Stimulated activated CD4-positive, alpha-beta T cell treated with anti-CD3 and anti-CD28 coated beads, Interleukin-4, amount 100 ng/mL, for 24 hours (primary cell): ENCODE results near the gene DPM2.

Experiments used
- DNase-seq: peaks from one replicate; pipeline ENCODE4 v3.0.0-alpha.2; 2020

The DPM2 gene, protein sequence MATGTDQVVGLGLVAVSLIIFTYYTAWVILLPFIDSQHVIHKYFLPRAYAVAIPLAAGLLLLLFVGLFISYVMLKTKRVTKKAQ

DNA sequence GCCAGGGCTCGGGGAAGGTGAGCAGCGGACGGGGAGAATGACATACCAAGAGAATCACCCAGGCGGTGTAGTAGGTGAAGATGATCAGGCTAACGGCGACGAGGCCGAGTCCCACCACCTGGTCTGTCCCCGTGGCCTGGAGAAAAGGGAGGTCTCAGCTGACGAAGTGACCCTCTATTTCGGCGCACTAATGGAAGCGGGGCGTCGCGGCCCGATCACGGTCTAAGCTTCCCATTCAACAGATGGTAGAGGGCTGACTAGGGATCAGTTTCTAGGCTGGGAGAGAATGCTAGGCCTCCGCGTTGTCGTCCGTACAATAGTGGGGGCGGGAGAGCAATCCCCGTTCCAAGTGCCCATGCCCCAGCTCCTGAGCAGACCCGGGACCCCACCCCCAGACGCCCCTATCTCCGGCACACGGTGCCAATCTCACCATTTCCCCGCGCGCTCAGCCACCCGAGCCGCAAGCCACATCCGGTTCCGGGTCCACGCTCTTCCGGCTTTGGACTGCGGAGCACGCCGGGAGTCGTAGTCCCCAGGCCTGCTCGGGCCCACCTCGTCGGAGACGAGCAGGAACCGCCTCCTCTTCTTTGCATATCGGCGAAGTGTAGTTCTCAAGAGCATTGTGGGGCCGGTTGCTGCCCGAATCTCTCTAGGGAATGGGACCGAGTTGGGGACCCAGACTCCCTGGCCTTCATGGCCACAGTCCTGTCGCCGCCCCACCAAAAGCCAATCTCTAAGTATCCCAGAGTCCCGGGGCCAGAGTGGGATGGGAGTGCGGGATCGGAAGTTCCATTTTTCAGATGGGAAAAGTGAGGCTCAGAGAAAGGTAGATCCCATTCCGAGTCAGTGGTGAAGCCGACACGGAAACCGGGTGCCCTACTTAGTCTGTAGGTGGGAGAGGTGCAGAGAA, at the start of gene DPM2:
Gene DPM2, minus strand, starts transcription at position 467 of the 910 bp plus-strand sequence. Its CDS starts 34 bp downstream, at position 433.
- peak; percentile 85 for DNase-seq

DNA sequence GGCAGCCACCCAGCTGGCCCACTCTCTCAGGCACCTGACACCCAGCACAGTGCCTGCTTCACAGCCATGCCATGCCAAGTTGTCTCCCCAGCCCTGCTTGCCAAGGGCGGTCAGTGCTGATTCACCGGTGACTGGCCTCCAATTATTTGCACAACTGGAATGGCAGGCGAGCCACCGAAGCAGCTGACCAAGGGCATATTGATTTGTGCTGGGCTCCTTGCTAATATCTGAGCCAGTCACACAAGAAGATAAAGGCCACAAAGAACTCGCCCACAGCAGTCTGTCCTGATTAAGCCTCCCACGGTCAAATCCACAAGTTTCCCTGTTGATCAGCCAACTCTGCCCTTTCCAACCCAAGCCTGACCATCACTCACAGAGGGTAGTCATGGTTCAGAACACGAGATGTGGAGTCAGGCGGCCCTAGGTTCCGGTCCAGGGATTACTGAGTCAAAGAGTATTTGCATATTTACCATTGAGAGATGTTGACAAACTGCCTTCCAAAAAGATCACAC, 49.5 kb upstream of the DPM2 start:
- DNase-seq: no peak

DNA sequence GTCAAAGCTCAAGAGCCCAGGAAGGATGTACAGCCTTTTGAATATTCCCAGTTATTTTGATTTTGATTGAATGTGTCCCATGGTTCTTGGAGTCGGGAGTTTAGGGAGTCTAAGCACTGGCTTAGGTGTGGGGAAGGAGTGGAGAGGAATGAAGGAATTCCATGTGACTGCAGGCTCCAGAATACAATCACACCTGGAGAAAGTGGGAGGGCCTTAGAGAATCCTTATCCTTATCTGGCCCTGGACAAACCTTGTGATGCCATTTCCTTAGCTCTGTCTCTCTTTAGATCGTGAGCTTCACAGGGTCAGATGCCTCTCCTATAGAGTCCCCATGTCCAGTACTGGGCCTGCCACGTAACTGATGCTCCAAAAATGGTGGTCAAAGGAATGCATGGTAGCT, 47.4 kb upstream of the DPM2 start:
- no peak for DNase-seq

DNA sequence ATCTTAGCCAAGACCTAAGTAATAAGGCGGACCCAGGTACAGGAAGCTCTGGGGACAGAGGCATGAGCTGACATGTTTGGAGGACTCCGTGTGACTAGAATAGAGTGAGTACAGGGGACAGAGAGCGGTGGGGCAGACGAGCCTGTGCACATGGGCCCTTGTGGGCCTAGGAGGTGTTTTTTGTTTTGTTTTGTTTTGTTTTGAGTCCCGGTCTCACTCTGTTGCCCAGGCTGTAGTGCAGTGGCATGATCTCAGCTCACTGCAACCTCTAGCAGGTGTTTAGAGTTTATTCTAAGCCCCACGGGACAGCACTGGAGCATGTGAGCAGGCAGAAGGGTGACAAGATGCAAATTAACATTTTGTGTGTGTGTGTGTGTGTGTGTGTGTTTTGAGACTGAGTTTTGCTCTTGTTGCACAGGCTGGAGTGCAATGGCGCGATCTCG, 46.2 kb upstream of the DPM2 start:
- no peak for DNase-seq

DNA sequence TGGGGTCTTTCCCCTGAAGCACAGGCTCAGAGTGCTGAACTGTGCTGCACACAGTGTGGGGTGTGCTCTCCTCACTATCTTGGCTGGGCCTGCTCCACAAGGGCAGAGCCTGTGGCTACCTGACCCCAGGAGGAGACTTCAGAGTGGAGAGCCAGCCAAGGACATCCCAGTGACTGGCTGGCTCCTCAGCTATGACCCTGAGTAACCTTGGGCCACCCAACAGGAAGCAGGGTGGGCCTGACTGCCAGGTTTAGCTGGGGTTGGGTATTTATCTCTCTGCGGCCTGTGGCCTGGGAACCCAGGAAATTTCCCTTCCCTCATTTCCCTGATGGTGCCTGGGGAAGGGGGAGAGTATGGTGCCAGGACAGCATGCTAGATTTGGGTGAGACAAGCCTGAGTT, 45.3 kb upstream of the DPM2 start:
- no peak for DNase-seq

DNA sequence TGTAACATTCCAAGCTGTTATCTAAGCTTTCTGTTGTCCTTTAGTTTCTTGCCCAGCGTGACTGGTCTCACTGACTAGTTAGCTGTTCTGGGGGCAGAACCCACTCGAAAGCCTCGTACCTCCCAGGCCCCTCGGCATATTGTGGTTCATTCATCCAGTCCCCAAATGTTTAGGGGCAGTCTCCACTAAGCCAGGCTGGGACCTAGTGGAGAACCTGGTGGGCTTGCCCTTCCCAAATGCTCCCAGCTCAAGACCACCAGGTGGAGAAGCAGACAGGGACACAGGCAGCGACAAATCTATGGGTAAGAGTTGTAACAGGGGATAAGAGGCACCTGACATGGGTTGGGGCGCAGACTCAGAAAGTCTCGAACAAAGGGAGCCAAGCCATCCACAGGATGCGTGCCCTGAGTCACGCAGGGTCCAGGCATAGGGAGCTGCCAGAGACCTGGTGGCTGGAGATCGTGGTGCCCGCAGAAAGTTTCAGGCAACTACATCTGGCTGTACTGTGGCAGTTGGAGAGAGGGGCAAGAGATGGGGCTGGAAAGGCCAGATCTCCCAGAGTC, 44.0 kb upstream of the DPM2 start:
- DNase-seq: peak; percentile 36

DNA sequence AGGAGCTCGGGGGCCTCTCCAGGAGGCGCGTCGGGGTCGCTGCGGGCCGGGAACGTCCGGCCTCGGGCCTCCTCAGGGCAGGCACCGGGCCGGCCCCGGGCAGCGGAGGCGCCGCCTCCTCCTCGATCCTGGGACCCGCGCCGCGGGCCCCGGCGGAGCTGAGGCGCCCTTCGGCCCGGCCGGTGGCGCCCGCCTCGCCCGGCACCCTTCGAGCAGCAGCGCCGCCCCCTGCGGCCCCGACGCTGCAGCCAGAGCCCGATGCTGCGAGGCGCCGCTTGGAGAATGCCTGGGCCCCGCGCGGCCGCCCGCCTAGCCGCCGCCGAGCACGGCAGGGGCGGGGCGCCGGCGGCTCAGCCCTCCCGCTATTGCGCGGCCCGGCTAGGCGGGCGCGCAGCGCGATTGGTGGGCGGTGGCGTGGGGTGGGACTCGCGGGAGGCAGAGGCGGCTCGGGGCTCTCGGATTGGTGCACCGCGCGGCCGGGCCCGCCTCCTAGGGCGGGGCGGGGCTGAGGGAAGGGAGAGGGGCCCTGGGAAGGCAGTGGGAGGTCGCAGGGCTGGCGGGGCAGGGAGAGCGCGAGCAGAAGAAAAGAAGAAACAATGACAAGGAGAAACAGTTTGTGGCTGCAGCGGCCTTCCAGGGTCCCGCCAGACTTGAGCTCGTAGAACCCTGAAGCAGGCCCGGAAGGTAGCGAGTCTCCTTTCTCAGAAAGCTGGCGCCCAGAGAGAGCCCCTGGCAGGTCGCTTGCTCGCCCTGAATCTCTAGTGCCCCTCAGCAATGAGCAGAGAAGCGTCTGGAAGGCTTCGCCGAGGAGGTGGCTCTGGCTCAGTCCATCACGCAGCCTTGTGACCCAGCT, 43.3 kb upstream of the DPM2 start, which contains the start of gene EEIG1:
Gene EEIG1, minus strand, starts transcription at position 284 of the 853 bp plus-strand sequence. CDS start 852 bp downstream, outside the sequence.
- DNase-seq: peak; percentile 97

DNA sequence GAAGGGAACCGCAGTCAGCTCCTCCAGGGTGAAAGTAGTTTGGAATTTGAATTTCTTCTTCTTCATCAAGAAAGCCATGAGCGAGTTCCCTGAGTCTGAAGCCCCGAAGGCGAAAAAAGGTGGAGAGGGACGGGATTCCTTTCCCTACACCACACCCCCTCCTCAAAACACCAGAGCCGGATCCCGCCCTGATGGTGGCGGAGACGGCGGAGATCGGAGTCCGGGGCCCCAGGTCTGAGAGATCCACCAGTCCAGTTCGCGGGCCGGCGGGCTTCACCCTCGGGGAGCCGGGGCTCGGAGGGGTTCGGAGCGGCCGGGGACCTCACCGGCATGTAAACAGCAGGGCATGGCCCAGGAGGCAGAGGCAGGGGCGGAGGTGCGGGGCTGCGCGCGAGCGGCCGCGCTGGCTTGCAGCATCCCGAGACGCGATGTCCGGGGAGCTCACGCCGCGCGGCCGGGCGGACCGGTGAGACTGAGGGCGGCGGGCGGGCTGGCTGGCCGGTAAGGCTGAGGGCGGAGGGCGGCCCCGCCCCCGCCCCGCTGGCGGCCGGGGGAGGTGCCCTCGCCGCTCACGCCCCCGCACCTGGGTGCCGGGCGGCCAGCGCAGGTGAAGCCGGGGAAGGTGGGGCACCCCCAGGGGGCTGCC, 42.5 kb upstream of the DPM2 start:
- DNase-seq: peak; percentile 40

DNA sequence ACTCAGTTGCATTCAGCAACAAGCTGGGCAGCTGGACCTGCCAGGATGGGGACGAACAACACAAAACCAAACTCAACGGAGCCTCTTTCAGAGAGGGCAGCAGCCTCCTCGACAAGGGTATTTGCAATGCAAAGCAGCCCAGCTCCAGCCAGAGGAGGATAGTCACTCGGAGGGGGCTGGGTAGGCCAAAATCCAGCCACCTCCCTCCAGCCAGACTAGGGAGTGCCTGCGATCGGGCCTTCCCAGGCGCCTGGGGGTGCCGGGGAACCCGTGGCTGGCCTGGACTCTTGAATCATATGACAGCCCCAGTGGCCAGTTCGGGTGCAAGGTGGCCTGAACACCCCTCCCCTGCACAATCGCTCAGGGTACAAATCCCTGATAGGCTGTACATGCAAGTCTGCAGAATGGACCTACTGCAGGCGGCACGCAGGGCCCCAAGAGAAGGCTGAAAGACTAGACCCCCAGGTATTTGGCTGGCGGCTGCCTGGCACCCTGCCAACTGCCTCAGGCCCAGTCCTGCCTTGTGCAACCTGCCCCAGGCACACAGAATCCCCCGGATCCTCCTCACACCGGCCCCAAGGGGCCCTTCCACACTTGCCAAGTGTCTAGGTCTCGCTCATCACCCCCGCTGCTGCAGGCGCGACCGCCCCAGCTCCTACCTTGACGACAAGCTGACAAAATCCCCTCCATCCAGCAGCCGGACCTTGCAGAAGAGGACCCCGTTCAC, 41.8 kb upstream of the DPM2 start:
- peak; percentile 32 for DNase-seq

DNA sequence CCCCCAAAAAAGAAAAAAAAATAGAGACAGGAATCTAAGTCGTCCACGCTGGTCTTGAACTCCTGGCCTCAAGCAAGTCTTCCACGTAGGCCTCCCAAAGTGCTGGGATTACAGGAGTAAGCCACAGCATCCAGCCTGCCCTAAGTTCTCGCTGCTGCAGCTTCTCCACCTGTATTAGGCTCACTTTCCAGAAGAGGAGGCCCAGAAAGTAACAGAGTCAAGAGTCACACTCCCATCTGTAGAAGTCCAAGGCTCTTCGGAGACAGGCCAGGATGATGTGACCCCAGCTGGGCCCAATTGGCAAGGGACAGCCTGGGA, 41.3 kb upstream of the DPM2 start:
- no peak for DNase-seq

DNA sequence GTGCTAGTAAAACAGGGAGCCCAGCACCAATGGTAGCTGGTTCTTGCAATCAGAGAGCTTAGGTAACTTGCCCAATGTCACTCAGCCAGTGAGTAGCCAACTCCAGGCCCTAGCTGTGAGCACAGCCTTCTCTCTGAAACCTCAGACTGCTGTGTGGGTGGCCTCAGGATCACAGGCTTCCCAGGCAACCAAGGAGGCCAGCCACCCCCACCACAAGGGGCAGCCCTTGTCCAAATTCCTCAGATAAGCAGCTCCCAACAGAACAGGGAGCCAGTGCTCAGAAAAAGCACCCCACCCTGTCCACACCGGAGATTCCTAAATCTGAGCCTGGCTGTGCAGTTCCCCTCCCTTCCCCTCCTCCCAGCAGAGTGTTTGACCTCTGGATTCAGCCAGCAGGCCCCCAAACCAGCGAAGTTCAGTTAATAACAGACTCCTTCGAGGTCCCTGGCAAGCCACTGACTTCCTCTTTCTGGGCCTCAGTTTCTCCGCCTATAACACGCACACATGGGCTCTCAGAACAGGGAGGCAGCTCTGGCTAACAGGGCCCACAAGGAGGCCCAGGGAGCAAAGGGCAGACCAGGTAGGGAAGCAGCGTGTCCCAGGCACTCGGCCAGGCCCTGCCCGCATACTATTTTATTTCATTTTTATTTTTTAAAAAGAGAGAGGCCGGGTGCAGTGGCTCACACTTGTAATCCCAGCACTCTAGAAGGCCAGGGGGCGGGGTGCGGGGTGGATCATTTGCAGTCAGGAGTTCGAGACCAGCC, 40.4 kb upstream of the DPM2 start:
- peak; percentile 33 for DNase-seq

DNA sequence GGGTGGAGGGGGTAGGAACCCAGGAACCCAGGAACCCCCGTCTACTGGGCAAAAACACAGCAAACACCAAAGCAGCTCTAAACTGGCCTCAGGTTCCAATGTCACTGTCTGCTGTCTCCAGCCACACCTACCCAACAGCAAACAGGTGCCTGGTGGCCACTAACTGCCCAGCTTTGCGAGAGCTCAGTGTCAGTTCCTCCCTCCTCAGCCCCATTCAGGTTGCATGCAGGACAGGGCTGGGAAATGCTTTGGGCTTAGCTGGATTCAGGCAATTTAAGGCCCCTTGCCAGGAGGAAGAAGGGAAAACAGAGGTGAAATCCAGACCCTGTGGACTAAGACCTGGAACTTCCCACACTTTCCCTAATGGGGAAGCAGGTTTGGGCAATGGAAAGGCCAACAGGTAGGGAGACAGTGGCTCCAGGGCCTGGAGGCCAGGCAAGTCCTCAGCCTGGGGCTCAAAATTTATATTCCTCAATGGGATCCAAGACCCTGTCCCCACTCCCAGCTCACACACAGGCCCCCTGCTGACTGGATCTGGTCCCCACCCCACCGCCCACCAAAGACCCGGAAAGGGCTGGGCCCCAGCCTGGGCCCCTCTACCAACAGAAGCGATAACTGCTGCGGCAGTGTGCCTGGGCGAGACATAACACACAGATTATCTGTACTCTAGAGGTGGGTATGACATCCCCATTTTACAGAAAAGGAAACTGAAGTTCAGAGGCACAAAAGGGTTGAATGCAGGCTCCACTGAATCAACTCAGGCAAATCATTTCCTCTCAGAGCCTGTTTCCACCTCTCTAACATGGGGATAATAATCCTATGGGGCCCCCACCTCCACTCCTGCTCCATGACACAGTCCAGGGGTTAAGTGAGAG, 39.6 kb upstream of the DPM2 start:
- peak; percentile 43 for DNase-seq

DNA sequence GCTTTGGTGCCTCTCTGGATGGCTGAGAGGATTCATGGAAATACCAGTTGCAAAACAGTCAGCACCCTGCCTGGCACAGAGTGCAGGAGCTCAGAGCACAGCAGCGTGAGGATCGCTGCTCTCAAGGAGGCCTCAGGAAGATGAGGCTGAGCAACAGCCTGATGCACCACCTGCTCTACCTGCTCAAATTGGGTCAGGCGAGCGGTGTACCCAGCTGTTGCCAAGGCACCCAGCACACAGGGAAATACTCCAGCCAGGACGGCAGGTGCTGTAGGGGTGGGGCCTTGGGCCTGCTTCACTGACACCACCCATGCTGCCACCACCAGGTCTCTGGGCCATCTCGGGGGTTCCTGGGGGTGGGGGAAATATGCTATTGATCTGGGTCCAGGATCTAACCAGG, 38.8 kb upstream of the DPM2 start:
- DNase-seq: peak; percentile 23

DNA sequence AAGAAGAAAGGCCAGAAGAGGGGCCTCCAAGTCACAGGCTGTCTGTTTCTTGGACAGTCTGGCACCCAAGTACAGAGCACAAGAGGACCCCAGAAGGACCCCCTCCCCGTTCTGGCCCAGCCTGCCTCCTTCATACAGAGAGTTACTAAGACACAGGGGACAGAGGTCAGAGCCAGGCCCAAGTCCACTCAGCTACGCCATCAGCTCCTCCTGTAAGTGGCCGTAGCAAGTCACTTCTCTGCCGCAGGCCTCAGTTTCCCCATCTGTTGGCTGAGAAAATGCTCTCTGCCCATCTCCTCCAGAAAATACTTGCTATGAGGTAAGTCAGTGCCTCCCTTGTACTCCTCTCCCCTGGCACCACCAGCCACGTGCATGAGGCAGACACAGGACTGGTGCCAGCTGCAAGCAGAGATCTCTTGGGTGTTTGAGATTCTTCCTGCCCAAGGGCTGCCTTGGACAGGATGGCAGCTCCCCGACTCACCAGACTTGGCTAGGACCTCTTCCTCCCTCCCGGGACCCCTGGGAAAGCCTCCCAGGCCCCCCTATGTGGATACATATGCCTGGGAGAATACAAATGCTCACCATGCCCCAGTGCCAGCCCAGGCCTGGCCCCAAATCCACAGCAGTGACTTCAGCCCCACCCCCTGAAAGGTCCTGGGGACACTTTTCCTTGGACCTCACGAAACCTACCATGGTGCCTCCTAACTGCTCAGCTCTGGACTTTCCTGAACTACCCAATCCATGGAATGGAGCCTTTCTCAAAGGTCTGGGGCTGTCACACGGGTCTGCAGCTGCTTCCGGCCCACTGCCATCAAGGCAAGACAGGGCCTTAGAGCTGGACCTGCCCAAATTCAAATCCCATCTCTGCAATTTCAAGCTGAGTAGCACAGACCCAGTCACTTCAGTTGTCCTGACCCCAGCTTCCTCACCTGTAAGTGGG, 38.0 kb upstream of the DPM2 start:
- no peak for DNase-seq

DNA sequence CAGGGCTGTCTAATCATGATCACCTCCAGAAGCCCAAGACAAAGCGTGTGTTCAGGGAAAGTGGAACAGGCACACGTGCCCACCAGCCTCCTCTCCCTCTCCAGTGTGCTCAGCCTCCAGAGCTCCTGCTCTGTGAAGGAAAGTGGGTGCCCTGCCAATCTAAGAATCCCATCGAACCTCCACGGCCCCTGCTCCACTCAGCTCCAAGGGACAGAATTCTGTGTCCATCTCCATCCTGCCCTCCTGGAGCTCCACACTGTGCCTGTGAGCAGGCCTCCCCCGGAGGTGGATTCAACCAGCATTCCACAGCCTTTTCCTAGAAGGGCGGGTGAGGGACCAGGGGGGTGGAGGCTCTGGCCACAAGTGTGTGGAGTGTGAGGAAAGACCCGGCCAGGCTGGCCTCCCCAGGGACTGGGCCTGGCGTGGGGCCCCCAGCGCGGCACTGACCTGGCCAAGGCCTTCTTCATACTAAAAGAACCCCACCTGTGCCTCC, 37.2 kb upstream of the DPM2 start:
- DNase-seq: no peak

DNA sequence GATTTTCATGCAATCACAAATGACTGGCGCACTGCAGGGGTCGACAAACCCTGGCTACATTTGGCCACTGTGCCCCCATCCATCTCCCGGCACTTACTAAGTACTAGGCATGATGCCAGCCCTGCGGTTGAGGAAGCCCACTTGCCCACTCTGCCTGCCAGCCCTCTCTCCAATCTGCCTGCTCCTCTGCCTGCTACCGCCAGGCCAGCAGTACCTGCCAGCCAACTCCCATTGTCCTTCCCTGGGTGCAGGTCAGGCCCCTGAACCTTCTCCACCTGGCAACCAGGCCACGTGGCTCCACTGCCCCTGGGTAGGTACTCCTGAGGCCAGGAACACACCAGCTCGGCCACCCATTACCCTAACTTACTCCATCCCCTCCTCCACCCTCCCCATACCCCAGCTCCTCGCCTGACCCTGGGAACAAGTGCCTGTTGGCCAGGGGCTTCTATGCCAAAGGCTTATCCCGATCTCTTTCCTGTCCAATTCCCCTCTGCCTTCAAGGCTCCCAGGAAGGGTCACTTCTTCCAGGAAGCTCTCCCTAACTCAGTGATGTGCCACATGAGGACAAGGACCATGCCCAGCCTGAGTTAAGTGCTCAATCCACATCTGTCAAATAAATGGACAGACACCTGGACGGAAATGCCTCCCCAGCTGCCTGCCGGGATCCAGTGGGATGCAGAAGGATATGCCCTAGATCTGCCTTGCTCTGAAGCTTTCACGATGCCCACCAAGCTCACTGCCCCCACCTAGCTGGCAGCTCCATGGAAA, 36.5 kb upstream of the DPM2 start:
- DNase-seq: no peak

DNA sequence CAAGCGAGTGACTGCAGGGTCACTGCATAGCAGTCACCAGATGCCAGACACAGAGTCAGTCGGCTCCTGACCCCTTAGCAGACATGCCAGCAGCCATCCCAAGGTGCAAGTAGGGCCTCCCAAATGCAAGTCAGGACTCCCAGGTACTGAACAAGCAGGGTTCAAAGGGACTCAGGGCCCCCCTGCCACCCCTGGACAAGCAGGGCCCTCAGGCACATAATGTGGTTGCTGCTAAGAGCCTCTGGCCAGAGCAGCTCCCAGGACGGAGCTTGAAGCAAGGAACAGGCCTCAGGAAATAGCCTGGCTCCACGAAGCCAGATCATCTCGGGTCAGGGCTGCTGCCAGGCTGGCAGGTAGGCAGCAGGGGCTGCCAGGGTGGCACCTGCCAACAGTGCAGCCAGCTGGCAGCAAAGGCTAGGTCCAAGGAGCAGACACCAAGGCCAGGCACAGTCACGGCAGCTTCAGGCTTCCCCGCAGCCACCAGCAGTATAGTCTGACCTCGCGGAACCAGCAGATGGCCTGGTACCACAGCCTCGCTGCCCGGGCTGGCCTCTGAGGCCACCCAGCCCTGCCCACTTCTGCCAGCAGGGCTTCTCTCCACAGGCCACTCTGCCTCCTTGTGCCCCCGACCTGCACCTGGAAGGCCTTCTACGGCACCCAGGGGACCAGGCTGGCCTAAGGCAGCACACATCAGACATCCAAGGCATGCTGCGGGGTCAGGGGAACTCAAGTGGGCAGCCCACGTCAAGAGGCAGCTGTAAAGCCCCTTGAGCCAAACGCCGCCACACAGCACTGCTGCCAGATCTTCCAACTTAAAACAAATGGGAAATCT, 35.7 kb upstream of the DPM2 start:
- DNase-seq: no peak
